Measurements from ENCODE around the gene CABP7.

Gene CABP7

GRCh38 chr22:29722587-29722986 lies 2.8 kb downstream of the CABP7 start:
- no peak for DNase-seq (ENCODE audit: low read depth in 2 of 2)

DNA sequence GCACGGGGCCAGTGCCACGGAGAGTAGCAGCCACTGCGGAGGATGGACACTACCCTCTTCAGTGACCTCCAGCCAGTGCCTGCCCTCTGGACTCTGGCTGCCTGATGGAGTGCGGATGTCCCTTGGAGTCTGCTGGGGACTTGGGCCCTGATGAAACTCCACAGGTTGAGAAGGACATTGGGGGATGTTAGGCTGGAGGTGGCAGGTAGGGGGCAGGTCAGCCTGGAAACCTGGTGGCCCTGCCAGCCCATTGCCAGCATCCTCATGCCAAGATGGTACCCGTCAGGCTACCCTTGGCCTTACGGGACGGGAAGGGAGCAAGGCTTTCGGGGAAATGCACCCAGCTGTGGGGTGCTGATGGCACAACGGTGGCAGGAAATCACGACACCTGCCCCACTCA lies 4.0 kb downstream of the CABP7 start:
- DNase-seq (ENCODE audit: low read depth in 2 of 2) = no peak

DNA sequence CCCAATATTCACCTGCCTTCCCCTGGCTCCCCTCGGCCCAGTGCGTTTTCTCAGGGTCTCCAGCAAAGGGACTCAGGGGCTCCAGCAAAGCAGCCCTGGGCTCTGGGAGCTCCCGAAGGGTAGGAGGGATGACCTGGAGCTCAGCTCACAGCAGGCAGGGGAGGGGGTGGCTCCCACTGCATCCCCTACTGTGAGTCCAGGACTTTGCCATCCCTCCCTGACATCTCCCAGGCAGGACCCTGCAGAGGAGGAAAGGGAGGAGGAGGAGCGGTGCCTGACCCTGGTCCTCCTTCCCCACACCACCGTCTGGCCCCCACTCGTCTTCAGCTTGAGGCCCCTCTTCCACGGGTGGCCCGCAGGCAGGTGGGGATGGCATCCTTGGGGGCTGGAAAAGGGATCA lies 5.0 kb downstream of the CABP7 start:
- DNase-seq (ENCODE audit: low read depth in 2 of 2) = no peak

- DNase-seq (ENCODE audit: low read depth in 2 of 2) = no peak
Measured at GRCh38 chr22:29726106-29726505, 6.3 kb downstream of the CABP7 start.

GRCh38 chr22:29726512-29727130 lies 6.8 kb downstream of the CABP7 start:
- DNase-seq (ENCODE audit: low read depth in 2 of 2) = no peak

GRCh38 chr22:29727131-29727523 lies 7.3 kb downstream of the CABP7 start:
- DNase-seq (ENCODE audit: low read depth in 2 of 2) = no peak

- DNase-seq (ENCODE audit: low read depth in 2 of 2) = no peak
Measured at GRCh38 chr22:29729161-29729560, 9.4 kb downstream of the CABP7 start.

- DNase-seq (ENCODE audit: low read depth in 2 of 2) = no peak
Measured at GRCh38 chr22:29731058-29731850, 11.5 kb downstream of the CABP7 start.

DNA sequence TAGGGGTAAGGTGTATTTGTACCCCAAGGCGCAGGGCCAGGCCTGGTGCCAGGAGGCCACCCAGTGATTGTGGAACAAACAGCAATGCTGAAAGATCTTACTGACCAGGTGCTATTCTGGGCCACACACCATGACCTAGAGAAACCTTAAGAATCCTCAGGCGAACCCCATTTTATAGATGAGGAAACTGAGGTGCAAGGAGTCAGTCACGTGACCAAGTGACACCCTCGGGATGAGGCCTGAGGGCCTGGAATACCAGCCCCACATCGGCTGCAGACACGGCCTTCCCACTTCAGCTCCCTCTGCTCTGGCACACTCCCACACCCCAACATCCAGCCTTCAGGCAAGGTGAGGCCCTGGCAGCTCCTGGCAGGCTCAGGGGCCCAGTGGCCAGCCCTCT lies 13.1 kb downstream of the CABP7 start:
- no peak for DNase-seq (ENCODE audit: low read depth in 2 of 2)

GRCh38 chr22:29733362-29734201 lies 13.8 kb downstream of the CABP7 start:
- no peak for DNase-seq (ENCODE audit: low read depth in 2 of 2)

- no peak for DNase-seq (ENCODE audit: low read depth in 2 of 2)
Measured at GRCh38 chr22:29734406-29734805, 14.6 kb downstream of the CABP7 start.

DNA sequence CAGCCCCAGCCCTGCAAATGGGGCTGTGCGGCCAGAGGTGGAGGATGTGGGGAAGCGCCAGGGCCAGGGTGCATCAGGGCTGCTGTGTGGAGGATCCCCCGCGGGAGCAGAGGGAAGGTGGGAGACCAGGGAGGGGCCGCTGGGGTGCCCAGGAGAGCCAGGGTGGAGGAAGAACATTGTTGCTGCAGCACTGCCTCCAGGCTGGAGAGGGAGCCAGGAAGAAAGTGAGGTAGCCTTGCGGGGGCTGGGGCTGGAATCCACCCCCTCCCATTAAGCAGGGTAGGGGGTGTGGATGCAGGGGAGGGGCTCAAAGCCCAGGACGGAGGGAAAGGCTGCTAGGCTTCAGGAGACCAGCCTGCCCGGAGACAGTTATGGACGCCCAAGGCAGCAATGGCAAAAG lies 15.0 kb downstream of the CABP7 start:
- no peak for DNase-seq (ENCODE audit: low read depth in 2 of 2)

DNA sequence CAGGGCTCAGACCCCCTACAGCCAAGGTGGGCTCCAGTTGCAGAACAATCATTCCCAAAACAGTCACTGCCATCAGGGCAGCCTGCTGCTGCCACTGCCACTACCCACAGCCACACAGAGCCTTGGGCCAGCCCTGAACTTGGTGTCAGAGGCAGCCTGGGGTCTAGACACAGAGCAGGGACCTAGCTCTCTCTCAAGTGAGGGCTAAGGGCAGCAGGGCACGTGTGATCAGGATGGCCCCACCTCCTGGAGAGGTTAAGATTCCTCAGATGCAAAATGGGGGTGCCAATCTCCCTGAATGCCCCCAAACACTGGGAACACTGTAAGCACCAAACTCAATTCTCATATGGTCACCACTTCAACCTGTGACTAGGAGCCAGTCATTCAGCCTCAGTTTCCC lies 15.6 kb downstream of the CABP7 start:
- no peak for DNase-seq (ENCODE audit: low read depth in 2 of 2)

- DNase-seq (ENCODE audit: low read depth in 2 of 2) = no peak
Measured at GRCh38 chr22:29737251-29738117, 17.7 kb downstream of the CABP7 start.

DNA sequence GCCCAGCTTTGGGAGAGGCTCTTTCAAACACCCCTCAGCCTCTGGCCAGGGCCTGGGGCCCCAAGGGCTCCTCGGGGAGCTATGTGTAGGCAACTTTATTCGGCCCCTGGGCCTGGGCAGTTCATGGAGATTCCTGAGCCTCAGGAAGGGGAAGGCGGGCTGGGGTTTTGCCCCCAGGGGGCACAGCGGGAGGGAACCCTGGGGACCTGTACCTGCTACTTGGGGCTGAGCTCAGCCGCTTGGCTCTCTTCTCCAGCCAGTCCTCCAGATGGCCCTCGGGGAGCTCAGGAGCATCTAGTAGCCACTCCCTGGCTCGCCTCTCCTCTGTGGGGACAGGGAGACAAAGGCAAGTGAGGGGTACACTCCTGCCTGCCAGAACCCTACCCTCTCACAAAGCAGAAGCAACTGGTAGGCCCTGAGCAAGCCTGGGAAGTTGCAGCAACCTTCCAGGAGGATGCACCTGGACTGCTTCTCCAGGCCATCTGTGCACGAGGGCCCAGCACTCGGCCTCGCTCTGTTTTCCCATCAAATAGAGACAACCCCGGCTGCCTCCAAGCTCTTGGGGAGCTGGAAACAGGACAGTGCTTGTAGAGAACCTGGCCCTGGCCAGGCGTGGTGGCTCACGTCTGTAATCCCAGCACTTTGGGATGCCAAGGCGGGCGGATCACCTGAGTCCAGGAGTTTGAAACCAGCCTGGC lies 18.5 kb downstream of the CABP7 start:
- no peak for DNase-seq (ENCODE audit: low read depth in 2 of 2)

GRCh38 chr22:29739346-29739875 lies 19.6 kb downstream of the CABP7 start:
- no peak for DNase-seq (ENCODE audit: low read depth in 2 of 2)

DNA sequence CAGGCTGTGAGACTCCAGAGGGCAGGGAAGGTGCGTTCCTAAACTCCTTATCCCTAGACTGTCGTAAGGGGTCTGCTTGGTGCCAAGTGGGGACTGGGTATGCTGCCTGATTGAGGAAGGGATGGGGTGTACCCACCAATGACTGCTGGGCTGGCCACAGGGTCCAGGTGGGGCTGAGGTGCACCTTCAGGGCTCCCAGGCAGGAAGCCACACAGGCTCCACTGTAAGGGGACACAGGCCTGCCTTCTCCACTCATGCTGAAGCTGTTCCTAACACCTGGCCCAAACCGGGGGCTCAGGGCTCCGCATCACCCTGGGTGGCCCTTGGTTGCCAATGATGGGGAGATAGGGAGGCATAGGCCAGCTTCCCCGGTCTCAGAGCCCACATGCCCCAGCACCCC lies 20.4 kb downstream of the CABP7 start:
- no peak for DNase-seq (ENCODE audit: low read depth in 2 of 2)

DNA sequence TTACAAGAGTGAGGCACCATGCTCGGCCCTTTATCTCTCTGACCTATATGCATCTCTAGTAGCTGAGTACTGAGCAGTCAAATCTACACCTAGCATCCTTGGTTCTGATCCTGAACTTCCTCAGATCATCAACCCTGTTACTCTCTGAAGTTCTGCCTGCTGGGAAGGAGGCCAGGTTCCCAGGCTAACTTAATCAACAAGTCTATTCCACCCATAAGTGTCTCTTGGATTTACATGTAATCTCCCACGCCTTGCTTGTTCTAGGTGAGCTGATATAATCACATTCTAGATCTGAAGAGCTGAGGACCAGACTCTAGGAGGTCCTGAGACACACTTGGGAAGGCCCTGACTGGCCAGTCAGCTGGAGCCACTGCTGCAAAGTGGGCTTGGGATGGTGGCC lies 22.1 kb downstream of the CABP7 start:
- DNase-seq (ENCODE audit: low read depth in 2 of 2) = no peak

DNA sequence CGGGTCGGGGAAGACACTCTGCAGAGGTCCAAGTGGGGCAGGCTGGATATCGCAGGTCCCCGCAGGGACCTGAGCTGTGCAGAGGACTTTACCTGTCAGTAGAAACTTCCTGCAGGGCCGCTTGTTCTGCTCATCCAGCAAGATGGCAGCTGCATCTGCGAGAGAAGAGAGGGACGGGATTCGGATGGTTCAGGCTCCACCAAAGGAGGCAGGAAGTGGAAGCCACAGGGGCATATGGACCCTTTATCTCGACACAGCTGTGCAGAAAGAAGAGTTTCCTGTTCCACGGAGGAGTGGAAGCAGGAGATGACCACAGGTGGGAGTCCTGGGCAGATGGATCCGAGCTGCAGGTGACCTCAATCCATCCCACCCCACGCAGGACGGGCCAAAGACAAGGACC lies 22.5 kb downstream of the CABP7 start:
- no peak for DNase-seq (ENCODE audit: low read depth in 2 of 2)

DNA sequence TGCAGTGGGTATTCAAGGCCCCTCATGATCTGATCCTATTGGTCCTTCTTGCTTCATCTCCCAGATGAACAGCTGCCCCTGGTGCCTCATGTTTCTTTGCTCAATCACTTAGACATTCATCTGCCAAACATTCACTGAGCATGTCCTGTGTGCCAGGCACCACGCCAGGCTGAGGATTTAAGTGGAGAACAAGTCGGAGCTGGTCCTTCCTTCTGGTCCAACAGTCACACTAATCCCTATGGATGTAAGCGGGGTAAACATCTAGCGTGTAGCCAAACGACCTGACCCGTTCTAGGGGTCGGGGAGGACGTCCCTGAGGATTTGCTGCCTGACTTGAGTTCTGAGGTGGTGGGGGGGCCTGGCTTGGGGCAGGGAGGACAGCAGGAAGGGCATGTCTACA lies 25.1 kb downstream of the CABP7 start:
- DNase-seq (ENCODE audit: low read depth in 2 of 2) = no peak

GRCh38 chr22:29747832-29748231 lies 28.0 kb downstream of the CABP7 start:
- no peak for DNase-seq (ENCODE audit: low read depth in 2 of 2)
